Kidney epithelial cell (primary cell): ENCODE data around the gene NEU1. TPM values are rescaled to one million over a fixed set of nuclear protein-coding genes. Genes with fewer than 3 reads are reported as not detected.
"Not testable (repeated sequence)": the region's sequence is repeated elsewhere in the genome, so short reads cannot be mapped to it uniquely, and the experiment has no call there.

Experiments used
- DNase-seq: peaks from one replicate; pipeline ENCODE4 v3.0.0-alpha.2; 2010; ENCODE audit warnings: low read depth
- H3K27me3 ChIP-seq: 2 replicates; pipeline ENCODE4 v1.6.0; 2011; ENCODE audit warnings: low read length; ENCODE audit not compliant: control insufficient read depth, insufficient read depth
- H3K36me3 ChIP-seq: 2 replicates; pipeline ENCODE4 v1.5.1; 2011; ENCODE audit warnings: low read length; ENCODE audit not compliant: control insufficient read depth, insufficient read depth
- H3K4me3 ChIP-seq: 2 replicates; pipeline ENCODE4 v1.5.1; 2011; ENCODE audit warnings: low read depth, mild to moderate bottlenecking, control low read depth, low read length
- CTCF ChIP-seq: IDR thresholded peaks from 2 replicates; pipeline ENCODE4 v1.5.1; 2011; ENCODE audit warnings: mild to moderate bottlenecking, moderate library complexity, low read length, control low read depth, inconsistent platforms; ENCODE audit not compliant: insufficient read depth, poor library complexity, severe bottlenecking
- total RNA-seq: library from RNA; depleted of rRNA; stranded (reverse); fragments of >200 nt; gene quantifications from 2 replicates; pipeline ENCODE4 v1.2.3, GENCODE V29; 2015

NEU1 gene
- 142 and 152 TPM in 2 replicates for total RNA-seq

DNA sequence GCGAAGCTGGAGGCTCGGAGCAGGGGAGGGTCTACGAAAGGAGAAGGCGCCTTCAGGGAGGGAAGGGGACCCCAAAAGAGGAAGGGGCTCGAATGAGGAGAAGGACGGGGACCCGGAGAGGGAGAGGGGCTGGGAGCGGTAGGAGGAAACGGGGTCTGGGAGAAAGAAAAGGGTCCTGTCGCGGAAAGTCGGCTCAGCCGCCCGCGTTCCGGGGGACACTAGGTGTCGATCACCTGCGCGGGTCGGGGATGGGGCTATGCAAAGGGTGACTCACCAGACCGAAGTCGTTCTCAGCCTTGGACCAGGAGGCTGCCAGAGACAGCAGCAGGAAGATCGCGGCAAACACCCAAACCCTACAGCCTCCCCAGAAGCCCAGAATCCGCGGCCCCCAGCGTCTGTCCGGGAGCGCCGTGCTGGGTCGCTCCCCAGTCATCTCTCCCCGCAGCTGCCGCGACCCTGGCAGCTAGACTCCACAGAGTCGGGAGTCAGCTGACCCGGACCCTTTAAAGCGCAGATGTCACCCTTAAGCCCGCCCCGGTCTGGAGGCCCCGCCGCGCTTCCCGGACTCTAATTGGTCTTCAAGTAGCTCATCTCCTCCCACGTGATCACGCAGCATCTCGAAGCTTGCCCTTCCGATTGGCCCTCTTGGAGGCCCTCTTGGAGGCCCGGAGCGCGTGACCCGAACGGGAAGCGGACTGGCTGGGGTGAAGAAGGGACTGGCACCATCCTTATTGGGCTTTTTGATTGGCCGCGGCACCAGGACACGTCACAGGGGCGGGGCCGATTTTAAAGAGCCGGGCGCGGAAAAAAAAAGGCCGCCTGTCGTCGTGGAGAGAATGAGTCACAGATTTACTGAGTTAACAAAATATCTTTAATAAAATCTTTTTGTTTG lies at the start of gene NEU1:
Gene NEU1, minus strand, starts transcription at position 478 of the 892 bp plus-strand sequence. Its CDS starts 45 bp downstream, at position 433.
- Histone ChIP-seq H3K4me3 (peak within 1 kb of the TSS; percentile 93), H3K36me3 (peaks cover 1% of the 10 kb centered on the region), H3K27me3 (no peaks in the 10 kb centered on the region)
- DNase-seq, result peak; percentile 100
- no peak for TF ChIP-seq CTCF

DNA sequence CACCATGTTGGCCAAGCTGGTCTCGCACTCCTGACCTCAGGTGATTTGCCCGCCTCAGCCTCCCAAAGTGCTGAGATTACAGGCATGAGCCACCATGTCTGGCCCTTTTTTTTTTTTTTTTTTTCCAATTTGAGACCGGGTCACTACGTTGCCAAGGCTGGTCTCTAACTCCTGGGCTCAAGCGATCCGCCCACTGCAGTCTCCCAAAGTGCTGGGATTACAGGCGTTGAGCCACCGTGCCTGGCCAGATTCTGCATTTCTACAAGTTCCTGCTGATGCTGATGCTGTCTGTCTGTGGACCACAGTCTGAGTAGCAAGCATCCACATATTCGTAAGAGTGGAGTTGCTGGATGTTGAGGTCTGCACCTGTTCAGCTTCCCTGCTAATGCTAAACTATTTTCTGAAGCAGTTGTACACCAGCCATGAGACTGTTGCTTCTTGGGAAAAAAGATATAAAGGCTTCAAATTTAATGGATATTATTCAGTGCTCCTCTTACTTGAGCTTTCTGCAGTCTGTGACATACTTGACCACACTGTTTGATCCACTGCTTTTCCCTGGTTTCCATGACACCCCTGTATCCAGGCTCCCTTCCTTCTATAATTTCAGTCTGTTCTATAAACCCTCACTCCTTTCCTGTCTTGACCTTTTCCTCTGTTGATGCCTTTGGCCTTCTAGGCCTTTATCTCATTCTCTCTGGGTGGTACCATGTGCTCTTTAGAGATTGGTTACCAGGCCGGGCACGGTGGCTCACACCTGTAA lies 49.4 kb upstream of the NEU1 start:
- DNase-seq, result no peak

DNA sequence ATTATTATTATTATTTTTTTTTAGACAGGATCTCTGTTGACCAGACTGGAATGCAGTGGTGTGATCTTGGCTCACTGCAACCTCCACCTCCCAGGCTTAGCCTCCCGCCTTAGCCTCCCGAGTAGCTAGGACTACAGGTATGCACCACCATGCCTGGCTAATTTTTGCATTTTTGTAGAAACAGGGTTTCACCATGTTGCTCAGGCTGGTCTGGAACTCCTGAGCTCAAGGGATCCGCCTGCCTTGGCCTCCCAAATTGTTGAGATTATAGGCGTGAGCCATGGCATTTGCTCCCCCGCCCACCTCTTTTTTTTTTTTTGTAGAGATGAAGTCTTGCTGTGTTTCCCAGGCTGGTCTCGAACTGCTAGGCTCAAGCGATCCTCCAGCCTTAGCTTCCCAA lies 46.7 kb upstream of the NEU1 start:
- H3K4me3 ChIP-seq, H3K36me3 ChIP-seq, H3K27me3 ChIP-seq, DNase-seq: not testable (repeated sequence)

More for the DNA sequence above, 49.4 kb upstream of the NEU1 start:
- no peak for TF ChIP-seq CTCF
- Histone ChIP-seq H3K4me3 (no peak overlapping the region), H3K27me3 (no peaks in the 10 kb centered on the region), H3K36me3 (no peaks in the 10 kb centered on the region)

DNA sequence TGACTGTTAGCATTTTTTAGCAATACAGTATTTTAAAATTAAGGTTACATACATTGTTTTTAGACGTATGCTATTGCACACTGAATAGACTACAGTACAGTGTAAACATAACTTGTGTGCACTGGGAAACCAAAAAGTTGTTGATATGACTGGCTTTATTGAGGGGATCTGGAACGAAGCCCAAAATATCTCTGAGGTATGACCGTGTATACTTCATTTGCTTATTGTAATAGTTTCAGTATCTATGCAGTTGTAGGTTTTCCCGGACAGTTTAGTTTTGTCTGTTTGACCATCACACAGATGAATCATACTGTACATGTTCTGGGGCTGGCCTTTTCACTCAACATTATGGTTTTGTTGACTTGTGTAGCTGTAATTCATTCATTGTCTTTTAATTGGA lies 46.2 kb upstream of the NEU1 start:
- Histone ChIP-seq H3K4me3 (no peak overlapping the region), H3K36me3 (no peaks in the 10 kb centered on the region), H3K27me3 (no peaks in the 10 kb centered on the region)
- DNase-seq, result no peak
- no peak for TF ChIP-seq CTCF

- not testable (repeated sequence) for H3K4me3 ChIP-seq, DNase-seq, H3K36me3 ChIP-seq, H3K27me3 ChIP-seq
Measured at GRCh38 chr6:31908255-31908654, 45.6 kb upstream of the NEU1 start.

DNA sequence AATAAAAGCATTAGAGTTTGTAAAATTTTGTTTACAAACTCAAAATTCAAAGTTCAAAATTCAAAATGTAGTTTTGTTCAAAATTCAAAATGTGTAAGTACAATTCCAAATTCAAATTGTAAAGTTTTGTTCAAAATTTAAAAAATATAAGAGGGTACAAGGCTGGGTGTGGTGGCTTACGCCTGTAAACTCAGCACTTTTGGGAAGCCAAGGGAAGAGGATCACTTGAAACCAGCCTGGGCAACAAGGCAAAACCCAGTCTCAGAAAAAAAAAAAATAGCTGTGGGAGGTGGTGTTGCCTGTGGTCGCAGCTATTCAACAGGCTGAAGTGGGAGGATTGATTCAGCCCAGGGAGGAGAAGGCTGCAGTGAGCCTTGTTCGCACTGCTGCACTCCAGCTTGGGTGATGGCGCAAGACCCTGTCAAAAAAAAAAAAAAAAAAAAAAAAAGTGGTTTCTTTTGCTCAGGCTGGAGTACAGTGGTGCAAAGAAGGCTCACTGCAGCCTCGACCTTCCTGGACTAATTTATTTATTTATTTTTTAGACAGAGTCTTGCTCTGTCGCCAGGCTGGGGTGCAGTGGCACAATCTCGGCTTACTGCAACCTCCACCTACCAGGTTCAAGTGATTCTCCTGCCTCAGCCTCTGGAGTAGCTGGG lies 44.7 kb upstream of the NEU1 start:
- TF ChIP-seq CTCF, result no peak
- Histone ChIP-seq H3K27me3 (no peaks in the 10 kb centered on the region), H3K36me3 (no peaks in the 10 kb centered on the region), H3K4me3 (no peak overlapping the region)
- peak; percentile 81 for DNase-seq

- not testable (repeated sequence) for H3K36me3 ChIP-seq, H3K4me3 ChIP-seq, DNase-seq, H3K27me3 ChIP-seq
Measured at GRCh38 chr6:31906727-31907126, 44.1 kb upstream of the NEU1 start.
